Medulla oblongata (tissue), 1 donor: ENCODE measurements around the gene STX10.
"Not testable (repeated sequence)": the region's sequence is repeated elsewhere in the genome, so short reads cannot be mapped to it uniquely, and the experiment has no call there.

Experiments
- DNase-seq: peaks from one replicate; pipeline ENCODE4 v3.0.0-alpha.2; 2015; ENCODE audit errors: extremely low spot score

STX10 gene

DNA sequence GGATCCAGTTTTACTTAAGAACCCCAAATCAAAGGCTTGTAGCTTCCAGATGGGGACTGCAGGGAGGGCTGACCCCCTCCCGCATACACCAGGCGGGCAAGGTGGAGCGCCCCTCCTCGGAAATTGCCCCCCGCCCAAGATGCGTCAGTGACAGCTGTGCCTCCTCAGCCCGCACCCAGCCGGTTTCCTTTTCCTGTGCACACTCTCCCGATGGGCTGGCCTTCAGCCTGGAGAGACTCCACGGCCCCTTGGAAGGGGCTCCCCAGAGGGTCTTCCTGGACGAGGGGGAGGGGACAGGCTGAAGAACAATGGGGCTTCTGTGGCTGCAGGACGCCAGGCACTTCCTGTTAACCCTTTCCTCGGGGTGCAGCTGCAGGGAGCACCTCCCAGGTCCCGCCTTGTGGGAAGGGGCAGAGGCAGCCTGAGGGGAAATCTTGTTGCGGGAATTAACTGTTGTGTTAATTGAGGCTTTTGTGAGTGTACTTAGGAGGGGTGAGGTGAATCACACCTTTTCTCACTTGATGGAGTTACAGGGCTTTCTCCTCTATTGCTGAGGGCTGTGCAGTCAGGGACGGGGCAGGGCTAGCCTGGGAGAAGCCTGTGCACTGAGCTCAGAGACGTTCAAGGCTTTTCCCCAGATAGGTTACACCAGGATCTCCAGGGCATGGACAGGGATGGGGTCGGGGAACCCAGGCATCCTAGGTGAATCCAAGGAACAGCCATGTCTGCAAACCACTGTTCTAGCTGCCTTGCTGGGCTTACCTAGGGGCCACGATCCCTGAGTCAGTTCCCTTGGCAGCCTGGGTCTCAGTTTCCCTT lies 14.4 kb upstream of the STX10 start:
- peak; percentile 45 for DNase-seq

DNA sequence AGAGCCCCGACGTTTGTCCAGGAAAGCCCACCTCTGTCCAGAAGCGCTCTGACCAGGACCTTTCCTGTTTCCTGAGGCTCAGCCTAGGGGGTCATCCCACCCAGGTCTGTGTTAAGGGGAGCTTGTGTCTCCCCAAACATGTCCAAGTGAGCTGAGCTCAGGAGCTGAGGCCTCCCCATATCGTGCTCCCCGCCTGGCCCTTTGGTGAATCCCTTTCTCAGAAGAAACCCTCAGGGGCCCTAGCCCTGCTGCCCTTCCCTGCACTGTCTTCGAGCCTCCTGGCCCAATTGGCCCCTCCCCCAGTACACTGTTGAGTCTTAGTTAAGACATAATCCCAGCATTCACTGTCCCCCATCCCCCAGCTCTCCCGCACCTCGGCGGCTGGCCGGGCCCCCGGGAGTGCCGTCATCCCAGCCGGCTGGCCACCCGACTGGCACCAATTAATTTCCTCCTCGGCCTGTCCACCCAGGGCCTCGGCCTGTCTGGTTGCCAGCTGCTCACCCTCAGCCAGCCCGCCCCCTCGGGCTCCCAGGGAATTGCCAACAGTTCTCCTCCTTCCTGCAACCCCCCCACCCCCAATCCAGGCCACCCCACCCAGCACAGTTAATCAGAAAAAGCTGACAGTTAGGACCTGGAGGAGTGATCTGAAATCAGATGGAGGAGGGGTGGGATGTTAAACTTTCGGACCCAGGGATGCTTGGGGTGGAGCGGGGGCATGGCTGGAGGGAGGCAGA lies 13.6 kb upstream of the STX10 start:
- DNase-seq, result peak; percentile 78

DNA sequence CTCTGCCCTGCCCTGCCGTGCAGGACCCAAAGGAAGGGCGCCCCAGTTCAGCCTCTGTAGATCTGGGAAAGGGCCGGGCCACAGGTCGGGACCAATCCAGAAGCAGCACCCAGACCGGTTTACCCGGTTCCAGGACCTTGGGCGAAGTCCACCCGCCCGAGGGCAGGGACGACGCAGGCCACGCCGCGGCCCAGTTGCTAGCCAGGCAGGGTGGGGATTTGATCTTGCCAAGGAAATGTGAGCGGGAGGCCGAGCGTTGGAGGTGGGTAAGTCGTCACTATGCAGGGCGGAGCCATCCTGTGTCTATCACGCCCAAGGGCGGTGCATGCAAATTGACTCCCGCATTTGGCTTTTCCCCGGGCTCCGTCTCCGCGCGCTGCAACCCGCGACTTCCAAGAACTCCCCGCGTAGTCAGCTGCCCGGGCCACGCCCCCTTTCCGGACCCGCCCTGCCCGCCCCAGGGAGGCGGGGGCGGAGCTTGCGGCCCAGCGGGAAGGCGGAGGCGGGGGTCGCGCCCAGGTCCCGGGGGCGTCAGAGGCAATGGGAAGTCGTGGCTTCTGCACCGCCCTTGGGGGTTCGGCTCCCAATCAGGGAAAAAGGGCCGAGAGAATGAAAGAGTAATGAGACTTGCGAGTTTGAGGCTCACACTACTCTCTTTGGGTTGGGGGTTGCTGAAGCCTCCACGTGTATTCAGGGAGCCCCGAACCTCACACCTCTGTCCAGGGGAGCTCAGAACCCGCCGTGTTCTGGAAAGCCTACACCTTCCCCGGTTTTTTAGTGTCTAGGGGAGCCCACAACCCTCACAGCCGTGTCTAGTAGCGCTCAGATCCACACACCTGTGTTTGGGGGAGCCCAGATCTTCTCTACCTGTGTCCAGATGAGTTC lies 12.8 kb upstream of the STX10 start:
- peak; percentile 96 for DNase-seq

DNA sequence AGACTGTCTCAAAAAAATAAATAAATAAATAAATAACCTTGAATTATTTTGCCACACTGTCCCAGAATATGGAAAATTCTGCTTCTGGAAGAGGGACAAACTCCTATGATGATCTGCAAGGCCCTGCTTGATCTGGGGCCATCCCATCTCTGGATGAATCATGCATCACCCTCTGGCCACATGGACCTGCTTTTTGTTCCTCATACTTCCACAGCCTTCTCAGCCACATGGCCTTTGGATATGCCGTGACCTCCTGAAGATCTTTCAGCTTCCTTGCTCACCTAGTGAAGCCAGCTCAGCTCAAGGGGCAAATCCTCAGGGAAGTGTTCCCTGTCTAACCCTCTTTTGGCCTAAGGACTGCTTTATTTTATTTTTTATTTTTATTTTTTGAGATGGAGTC lies 10.4 kb upstream of the STX10 start:
- DNase-seq, result no peak

DNA sequence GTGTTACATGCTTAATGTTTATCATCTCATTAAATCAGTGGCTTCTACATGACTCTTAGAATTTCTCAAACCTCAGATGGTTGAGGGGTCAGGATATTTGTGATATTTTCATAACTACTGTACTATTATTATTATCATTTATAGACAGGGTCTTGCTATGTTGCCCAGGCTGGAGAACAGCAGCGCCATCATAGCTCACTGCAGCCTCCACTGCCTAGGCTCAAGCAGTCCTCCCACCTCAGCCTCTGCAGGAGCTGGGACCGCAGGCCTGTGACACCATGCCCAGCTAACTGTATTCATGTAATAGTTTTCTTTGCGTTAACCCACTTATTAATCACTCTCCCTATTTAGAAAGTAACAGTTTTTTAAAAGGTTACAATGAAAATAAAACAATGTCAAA lies 9.5 kb upstream of the STX10 start:
- no peak for DNase-seq

DNA sequence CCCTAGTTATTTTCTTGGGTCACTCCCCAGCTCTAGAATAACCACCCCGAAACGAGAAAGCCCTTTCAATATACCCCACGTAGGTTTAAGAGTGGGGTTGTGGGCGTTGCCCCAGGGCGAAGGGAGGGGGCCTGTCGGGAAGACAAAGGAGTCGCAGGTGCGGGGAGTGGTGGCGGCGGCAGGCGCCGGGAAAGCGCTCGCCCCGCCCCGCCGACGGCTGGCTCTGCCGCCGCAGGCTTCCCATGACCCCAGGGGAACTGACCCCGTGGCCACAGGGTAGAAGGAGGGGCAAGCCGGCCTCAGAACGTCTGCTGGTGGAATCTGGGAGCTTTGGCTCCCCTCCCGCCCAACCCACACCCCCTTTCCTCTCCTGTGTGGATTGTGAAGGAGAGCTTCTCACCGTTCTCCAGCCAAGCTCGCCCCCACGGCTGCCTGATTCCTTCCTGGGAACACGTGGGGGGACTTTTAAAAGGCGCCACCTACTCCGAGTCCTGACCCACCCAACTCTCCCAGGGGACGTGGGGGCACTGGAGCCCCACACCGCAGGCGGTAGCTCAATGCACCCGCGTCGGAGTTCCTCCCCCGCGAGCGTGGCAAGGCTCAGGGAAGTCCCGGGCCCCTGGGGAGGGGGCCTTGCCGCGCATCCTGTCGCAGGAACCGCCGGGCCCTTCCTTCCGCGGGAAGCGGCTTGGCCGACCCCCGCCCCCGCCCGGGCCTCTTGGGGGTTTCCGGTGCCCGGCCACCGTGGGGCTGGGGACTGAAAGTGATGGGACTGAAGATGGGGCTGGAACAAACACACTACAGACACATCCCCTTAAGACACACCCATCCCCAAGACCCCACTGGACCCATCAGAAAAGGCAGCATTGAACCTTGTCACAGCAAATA lies 5.5 kb upstream of the STX10 start:
- peak; percentile 54 for DNase-seq

DNA sequence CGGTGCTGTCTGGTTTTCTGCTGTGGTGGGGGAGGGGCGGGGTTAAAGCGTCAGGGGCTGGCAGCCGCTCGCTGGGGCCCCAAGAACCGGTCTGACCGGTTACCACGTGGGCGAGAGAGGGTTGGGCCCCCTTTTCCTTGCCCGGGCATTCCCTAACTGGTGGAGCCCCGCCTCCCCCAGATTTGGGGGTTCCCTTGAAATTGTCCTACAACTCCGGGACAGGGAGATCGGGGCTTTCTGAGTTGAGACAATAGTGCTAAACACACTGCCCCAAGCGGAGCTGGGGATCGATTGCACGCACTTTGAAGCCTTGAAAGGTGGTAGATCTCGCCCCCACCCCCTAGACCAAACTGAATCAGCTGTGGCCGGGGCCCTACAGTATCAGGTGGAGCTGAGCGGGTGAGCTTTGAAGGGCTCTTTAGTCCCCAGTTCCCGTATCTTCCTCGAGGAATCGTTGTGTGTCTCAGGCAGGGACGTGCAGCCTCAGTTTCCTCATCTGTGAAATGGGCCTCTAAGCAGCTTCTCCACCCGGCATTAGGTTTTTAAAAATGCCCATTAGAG lies 4.8 kb upstream of the STX10 start:
- peak; percentile 74 for DNase-seq

DNA sequence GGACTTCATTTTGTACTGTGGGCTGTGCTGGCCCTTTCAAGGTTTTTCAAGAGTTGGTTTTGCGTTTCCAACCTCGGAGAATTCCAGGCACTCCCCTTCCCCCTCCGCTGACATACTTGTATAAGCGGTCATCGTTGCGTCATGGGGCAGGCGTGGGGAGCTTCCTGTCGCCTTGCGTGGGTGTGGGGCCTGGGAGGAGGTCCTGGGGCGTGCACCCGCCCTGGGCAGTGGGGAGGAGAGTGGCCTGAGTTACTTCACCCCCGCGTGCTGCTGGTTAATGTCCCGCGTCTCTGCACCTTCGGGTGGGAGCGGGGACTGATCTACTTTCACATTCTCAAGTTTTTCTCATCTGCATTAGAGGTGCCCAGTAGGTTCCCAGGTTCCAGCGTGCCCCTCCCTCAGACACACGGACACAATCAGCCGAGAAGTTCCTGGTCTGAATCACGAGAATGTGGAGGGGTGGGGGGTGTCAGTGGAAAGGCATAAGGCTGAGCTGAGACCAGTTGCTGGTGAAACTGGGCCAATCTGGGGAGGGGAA lies 4.1 kb upstream of the STX10 start:
- DNase-seq, result peak; percentile 84

DNA sequence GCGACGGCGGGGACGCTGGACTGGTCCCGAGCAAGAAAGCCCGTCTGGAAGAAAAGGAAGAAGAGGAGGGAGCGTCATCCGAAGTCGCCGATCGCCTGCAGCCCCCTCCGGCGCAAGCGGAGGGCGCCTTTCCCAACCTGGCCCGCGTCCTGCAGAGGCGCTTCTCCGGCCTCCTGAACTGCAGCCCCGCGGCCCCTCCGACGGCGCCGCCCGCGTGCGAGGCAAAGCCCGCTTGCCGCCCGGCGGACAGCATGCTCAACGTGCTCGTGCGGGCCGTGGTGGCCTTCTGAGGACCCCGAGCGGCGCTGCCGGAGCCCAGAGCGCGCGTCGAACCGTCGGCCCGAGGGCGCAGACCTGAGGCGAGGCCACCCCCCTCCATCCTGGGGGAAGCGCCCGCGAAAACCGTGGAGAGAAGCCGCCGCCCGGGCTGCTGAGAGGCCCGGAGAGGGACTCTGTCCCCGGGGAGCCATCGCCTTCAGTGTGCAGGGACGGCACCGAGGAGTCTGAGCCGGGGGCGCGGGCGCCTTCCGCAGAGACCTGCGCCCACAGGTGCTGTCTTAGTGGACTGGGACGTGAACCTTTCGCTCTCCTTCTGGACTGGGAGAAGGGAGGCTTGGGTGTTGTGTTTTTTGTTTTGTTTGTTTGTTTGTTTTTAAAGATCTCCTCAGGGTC lies 3.5 kb upstream of the STX10 start:
- no peak for DNase-seq

DNA sequence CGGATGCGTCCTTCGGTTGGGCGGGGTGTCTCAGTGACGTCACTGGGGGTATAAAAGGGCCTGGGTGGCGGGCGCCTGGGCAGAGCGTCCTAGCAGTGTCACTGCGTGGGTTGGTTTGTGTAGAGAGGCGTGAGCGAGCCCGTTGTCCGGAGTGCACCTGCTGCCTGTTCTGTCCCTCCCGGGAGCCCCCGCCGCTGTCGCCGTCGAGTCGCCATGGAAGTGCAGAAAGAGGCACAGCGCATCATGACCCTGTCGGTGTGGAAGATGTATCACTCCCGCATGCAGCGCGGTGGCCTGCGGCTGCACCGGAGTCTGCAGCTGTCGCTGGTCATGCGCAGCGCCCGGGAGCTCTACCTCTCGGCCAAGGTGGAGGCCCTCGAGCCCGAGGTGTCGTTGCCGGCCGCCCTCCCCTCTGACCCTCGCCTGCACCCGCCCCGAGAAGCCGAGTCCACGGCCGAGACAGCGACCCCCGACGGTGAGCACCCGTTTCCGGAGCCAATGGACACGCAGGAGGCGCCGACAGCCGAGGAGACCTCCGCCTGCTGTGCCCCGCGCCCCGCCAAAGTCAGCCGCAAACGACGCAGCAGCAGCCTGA lies 2.9 kb upstream of the STX10 start:
- peak; percentile 98 for DNase-seq

DNA sequence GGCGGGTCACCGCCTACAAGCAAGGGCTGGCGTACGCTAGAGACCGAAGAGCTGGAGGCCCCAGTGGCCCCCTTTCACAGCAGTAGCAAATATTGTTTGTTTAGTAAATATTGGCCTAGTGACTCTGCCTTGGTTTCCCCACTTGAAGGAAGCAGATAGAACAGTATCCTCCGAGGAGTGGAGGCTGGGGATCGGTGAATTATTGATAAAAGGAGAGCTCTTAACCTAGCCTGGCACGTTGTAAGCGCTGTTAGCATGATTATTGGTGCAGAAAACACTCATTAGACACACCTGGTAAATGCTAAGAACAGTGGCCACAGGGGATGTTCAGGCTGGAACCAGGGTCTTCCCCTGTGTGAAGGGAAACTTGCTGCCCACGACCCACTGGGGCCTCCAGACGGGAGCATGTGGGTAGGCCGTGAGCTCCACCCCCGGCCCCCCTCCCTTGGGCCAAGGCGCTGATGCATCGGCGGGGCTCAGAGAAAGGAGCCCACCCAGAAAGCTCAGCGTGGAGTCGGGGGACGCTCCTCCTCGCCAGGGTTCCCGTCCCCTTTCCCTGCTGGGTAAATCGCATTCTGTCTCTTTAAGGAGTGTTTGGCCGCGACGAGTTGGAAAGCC lies 2.3 kb upstream of the STX10 start:
- DNase-seq, result no peak

DNA sequence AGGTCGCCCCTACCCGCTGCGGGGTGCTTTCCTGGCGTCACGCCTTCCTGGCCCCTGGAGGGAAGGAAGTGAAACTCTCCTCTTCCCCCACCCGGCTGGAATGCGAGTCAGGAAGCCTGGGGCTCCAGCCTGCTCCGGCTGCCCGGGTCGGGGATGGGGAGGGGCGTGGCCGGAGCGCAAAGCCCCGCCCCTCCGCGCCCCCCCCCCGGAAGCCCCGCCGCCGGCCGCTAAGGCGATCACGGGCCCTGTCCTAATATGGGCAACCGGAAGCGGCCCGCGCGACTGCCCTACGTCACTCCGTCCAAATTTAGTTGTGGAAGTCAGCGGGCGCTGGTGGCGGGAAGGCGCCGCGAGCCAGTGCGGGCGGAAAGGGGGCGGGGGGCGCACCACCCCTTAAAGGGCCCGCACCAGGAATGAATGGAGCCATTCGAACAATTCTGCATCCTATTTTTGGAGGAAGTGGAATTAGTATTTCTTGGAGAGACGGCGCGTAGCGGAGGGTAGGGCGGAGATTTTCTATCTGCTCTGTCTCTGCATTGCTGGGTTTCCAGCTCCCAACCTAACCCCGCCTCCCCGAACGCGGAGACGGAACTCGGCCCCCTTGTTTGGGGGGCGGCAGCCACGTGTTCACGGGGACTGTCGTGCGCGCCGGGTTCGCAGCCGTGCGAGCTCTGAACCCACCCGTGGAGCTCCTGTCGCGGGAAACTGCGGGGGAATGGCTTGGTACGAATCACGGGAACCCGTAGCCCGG lies 1.6 kb upstream of the STX10 start:
- peak; percentile 98 for DNase-seq

DNA sequence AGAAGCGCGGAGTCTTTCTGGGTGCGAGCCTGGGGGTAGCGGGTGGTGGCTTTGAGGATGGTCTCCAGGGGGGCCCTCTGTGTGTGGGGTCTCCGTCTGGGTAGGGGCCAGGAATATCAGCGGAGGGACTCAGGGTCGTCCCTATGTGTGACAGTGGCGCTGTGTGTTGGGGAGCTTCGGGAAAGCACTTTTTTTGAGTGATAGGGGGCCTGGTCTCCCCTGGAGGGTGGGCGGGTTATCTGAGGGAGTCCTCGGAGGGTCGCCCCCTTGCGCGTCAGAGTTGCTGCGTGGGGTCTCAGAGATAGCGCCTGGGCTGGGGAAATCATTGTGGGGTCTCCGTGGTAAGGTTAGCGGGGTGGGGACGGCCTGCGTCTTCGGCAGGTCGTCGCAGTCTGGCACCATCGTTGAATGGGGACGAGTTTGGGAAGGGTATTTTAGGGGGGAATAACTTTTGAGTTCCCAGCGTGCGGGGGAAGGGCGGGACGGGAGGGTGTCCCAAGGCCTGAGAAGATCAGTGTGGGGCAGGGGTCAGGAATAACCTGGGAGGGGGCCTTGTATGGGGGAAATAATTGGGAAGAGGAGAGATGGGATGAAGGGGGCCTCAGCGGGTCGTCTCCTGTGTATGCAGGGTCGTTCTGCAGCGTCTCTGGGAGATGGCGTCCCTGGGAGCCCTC lies 893 bp upstream of the STX10 start:
- no peak for DNase-seq

DNA sequence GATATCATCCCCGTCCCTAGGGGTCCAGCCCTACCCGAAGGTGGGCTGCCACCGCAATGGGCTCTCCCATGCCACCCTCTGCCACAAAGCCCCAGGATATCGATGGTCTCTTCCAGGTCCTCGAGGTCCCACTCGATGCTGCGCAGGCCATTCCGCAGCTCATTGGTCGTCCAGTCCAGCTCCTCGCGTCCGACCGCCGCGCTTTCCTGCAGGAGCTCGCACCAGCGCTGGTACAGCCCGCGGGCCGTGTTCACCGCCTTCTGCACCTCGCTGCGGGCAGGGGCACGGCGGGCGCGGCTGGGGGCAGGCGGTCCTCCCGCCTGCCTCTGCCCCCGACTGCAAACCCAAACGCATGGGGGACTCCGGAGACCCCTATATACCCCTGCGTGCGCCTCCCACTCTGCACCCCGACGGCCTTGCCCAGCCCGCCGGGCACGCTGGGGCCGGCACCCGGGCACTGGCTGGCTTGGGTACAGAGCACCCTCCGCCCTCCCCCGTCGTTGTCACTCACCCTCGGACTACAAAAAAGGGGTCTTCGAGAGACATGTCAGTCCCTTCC lies 468 bp downstream of the STX10 start:
- DNase-seq, result no peak

DNA sequence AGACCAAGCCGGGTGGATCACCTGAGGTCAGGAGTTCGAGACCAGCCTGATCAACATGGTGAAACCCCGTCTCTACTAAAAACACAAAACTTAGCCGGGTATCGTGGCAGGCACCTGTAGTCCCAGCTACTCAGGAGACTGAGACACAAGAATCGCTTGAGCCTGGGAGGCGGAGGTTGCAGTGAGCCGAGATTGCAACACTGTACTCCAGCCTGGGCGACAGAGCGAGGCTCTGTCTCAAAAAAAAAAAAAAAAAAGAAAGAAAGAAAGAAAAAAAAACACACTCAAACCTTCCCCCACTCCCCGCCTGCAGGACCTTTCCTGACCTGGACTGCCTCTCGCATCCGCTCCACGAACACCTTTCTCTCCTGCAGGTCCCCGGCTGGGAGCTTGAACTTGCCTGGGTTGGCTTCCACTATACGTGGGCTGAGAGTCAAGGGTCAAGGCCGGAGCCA lies 975 bp downstream of the STX10 start:
- DNase-seq, result not testable (repeated sequence)

DNA sequence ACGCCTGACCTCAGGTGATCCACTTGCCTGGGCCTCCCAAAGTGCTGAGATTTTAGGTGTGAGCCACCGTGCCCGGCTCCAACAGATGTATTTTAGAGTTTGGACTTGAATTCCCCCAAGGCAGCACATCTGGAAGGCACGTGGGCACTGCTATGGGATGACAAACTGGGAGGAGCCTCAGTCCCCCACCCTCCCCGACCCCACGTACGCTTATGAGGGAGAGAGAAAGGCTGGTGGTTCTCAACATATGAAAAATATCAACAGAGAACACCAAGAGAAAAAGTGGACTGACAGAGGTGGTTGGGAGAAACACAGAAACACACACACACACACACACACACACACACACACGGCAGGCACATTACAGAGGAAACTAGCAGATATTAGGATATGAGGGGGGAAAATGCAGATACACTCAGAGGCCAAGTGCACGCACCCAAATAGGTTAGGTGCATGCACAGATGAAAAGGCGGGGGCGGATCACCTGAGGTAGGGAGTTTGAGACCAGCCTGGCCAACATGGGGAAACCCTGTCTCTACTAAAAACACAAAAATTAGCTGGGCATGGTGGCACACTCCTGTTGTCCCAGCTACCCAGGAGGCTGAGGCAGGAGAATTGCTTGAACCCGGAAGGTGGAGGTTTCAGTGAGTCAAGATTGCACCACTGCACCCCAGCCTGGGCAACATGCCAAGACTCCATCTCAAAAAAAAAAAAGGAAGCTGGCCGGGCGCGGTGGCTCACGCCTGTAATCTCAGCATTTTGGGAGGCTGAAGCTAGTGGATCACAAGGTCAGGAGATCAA lies 3.2 kb downstream of the STX10 start:
- DNase-seq, result no peak
